Gastroesophageal sphincter (tissue), 3 donors: ENCODE results near the gene FCN2.

Source experiments
- CTCF ChIP-seq, 4 experiments: fragments of 200-600 bp in 2 of 4; fragments of 450-650 bp in 2 of 4; sonication (generic) in 1 of 4; IDR thresholded peaks; one replicate each; pipeline ENCODE4 v1.5.1; 2017 to 2019; ENCODE audit warnings: antibody characterized with exemption in 4 of 4, mild to moderate bottlenecking in 2 of 4, moderate library complexity in 2 of 4
- POLR2AphosphoS5 ChIP-seq: sonication (generic); formaldehyde crosslinking; IDR thresholded peaks from one replicate; pipeline ENCODE4 v1.6.1; 2017; ENCODE audit warnings: antibody characterized with exemption

GRCh38 chr9:134887686-134888602 is 7.3 kb downstream of the FCN2 start:
- TF ChIP-seq CTCF (IDR thresholded peaks at IDR 0.05) (no peak), POLR2AphosphoS5 (no peak)
